Upper lobe of right lung (tissue), 1 donor: ENCODE results near the gene NPW. TPM values are rescaled to one million over a fixed set of nuclear protein-coding genes. Genes with fewer than 3 reads are reported as not detected.
A peak's percentile ranks its signal among the peaks of the same experiment; 100 is the strongest.

ENCODE experiments used
- ATAC-seq: fragments of 200-7000 bp; cut with Tn5 transposase; one replicate; pipeline ENCODE4 v1.9.1; 2020; ENCODE audit warnings: mild to moderate bottlenecking, moderate library complexity
- DNase-seq: peaks from one replicate; pipeline ENCODE4 v3.0.0-alpha.2; 2020
- H3K27ac ChIP-seq: fragments of 200-600 bp; one replicate; pipeline ENCODE4 v1.8.0; 2022
- H3K27me3 ChIP-seq: fragments of 200-600 bp; one replicate; pipeline ENCODE4 v1.8.0; 2022; ENCODE audit warnings: mild to moderate bottlenecking
- H3K36me3 ChIP-seq: fragments of 200-600 bp; one replicate; pipeline ENCODE4 v1.8.0; 2022
- H3K4me1 ChIP-seq: fragments of 200-600 bp; one replicate; pipeline ENCODE4 v1.8.0; 2022
- H3K4me3 ChIP-seq: fragments of 200-600 bp; one replicate; pipeline ENCODE4 v1.8.0; 2022; ENCODE audit warnings: mild to moderate bottlenecking
- H3K9me3 ChIP-seq: fragments of 200-600 bp; one replicate; pipeline ENCODE4 v1.8.0; 2022
- intact Hi-C: fragments of 100-400 bp; cut with DNase I; formaldehyde crosslinking; loops from one replicate; pipeline ENCODE4 v1.11.0; 2022
- total RNA-seq: library from RNA; stranded (reverse); fragmentation: NEBNext Ultra II Directional; extraction: Animal tissue kit (Norgen Biotek cat#: 25700); gene quantifications from one replicate; pipeline ENCODE4 v1.2.1, GENCODE V29; 2021
- TF ChIP-seq, protein P1 (sequence below): fragments of 200-600 bp; IDR thresholded peaks from one replicate; pipeline ENCODE4 v1.8.0; 2022; ENCODE audit warnings: antibody characterized with exemption
- donor health status: DM: no; HTN: yes; CAD: no; lungs with severe emphysema.

Gene NPW
- total RNA-seq, 1 donor from 2014 or later = not detected

GRCh38 chr16:2006317-2006716 lies 13.3 kb upstream of the NPW start:
- DNase-seq (no peak), ATAC-seq (no peak)
- H3K4me3 ChIP-seq = no peak overlapping the region
- TF ChIP-seq, protein P1, sequence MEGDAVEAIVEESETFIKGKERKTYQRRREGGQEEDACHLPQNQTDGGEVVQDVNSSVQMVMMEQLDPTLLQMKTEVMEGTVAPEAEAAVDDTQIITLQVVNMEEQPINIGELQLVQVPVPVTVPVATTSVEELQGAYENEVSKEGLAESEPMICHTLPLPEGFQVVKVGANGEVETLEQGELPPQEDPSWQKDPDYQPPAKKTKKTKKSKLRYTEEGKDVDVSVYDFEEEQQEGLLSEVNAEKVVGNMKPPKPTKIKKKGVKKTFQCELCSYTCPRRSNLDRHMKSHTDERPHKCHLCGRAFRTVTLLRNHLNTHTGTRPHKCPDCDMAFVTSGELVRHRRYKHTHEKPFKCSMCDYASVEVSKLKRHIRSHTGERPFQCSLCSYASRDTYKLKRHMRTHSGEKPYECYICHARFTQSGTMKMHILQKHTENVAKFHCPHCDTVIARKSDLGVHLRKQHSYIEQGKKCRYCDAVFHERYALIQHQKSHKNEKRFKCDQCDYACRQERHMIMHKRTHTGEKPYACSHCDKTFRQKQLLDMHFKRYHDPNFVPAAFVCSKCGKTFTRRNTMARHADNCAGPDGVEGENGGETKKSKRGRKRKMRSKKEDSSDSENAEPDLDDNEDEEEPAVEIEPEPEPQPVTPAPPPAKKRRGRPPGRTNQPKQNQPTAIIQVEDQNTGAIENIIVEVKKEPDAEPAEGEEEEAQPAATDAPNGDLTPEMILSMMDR = no peak
- peaks cover 22% of the 10 kb centered on the region for H3K36me3 ChIP-seq
- no peaks in the 10 kb centered on the region for H3K27me3 ChIP-seq
- no peak overlapping the region for H3K27ac ChIP-seq
- intact Hi-C loops = no loop called here
- no peaks in the 10 kb centered on the region for H3K9me3 ChIP-seq
- H3K4me1 ChIP-seq = peaks cover 60% of the 10 kb centered on the region

GRCh38 chr16:2007081-2007836 lies 12.3 kb upstream of the NPW start:
- no peaks in the 10 kb centered on the region for H3K9me3 ChIP-seq
- DNase-seq = no peak
- H3K4me1 ChIP-seq = peaks cover 60% of the 10 kb centered on the region
- H3K27me3 ChIP-seq = no peaks in the 10 kb centered on the region
- ATAC-seq = no peak
- peak overlapping the region; percentile 84 for H3K4me3 ChIP-seq
- H3K36me3 ChIP-seq = peaks cover 12% of the 10 kb centered on the region
- peak overlapping the region; percentile 95 for H3K27ac ChIP-seq
- intact Hi-C loops = no loop called here
- TF ChIP-seq, protein P1 = no peak

DNA sequence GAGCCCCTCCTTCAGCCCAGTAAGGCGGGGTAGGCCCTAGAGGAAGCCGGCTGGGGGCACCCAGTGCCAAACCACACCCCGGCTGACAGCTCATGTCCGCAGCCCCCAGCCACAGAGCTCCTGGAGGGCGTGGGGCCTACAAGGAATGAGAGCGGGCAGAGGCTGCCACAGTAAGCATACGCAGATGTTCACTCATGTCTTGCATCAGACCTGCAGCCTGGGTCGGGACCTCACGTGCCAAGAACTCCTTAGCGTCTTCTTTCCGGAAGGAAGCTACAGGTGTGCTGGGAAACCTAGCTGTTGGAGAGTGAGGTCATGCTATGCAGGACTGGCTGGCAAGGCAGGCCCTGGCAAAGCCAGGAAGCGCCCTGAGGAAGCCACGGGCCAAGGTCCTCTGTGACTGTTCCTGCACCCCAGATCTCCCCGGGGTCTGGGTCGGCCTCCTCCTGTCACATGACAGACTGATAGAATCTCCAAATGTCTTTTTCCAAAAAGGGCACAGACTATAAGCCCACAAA lies 11.5 kb upstream of the NPW start:
- TF ChIP-seq, protein P1 = no peak
- peaks cover 4% of the 10 kb centered on the region for H3K36me3 ChIP-seq
- intact Hi-C loops = no loop called here
- DNase-seq (no peak), ATAC-seq (no peak)
- H3K4me3 ChIP-seq = peak overlapping the region; percentile 84
- no peaks in the 10 kb centered on the region for H3K9me3 ChIP-seq
- no peaks in the 10 kb centered on the region for H3K27me3 ChIP-seq
- H3K4me1 ChIP-seq = peaks cover 60% of the 10 kb centered on the region
- peak overlapping the region; percentile 95 for H3K27ac ChIP-seq

GRCh38 chr16:2008631-2009163 lies 10.9 kb upstream of the NPW start:
- peak overlapping the region; percentile 84 for H3K4me3 ChIP-seq
- H3K4me1 ChIP-seq = peaks cover 55% of the 10 kb centered on the region
- H3K27me3 ChIP-seq = no peaks in the 10 kb centered on the region
- H3K36me3 ChIP-seq = no peaks in the 10 kb centered on the region
- no peak for DNase-seq
- H3K9me3 ChIP-seq = no peaks in the 10 kb centered on the region
- no peak for ATAC-seq
- intact Hi-C loops = no loop called here
- TF ChIP-seq, protein P1 = no peak
- peak overlapping the region; percentile 95 for H3K27ac ChIP-seq

DNA sequence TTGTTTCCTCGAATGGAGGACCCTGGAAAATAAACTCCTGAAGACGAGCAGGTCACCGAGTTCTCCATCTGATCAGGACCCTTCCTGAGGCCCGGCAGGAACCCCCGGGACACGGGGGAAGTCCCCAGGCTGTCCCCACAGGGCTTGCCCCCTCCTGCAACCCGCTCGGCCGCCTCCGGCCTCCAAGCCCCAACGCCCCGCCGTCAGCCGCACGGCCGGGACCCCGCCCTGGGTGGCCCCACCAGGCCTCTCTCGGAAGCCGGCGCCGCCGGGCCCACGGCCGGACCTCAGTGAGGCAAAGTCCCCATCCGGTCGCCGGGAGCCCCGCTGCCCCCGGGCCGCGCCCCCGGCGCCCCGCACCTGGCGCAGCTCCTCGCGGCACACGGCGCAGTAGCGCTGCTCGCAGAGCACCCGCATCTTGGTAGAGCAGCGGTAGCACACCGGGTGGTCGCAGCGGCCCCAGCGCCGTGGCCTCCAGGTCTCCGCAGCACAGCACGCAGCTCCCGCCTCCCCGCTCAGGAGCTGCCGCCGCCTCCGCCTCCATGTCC lies 10.3 kb upstream of the NPW start:
- Histone ChIP-seq H3K4me1 (peaks cover 50% of the 10 kb centered on the region), H3K9me3 (no peaks in the 10 kb centered on the region), H3K27me3 (no peaks in the 10 kb centered on the region), H3K27ac (peak overlapping the region; percentile 95), H3K36me3 (no peaks in the 10 kb centered on the region), H3K4me3 (peak overlapping the region; percentile 84)
- ATAC-seq = peak; percentile 0
- TF ChIP-seq, protein P1 = no peak
- no peak for DNase-seq
- intact Hi-C loops = no loop called here
